NCI-H2107 treated with DMSO at 0.1 percent for 48 hours (cell line): ENCODE data around the gene TNRC6C.
"Not testable (repeated sequence)": the region's sequence is repeated elsewhere in the genome, so short reads cannot be mapped to it uniquely, and the experiment has no call there.

Experiments used
- DNase-seq: peaks from one replicate; lab custom pipeline; 2025; ENCODE audit not compliant: unreplicated experiment; lab: John Stamatoyannopoulos, UW

The TNRC6C gene

GRCh38 chr17:78133971-78134898, 175.7 kb downstream of the TNRC6C start:
- DNase-seq = no peak

- no peak for DNase-seq
Measured at GRCh38 chr17:78134899-78135385, 176.4 kb downstream of the TNRC6C start.

GRCh38 chr17:78135858-78136500, 177.5 kb downstream of the TNRC6C start:
- DNase-seq = no peak

GRCh38 chr17:78137392-78138203, 179.1 kb downstream of the TNRC6C start:
- no peak for DNase-seq

- no peak for DNase-seq
Measured at GRCh38 chr17:78138204-78139060, 179.9 kb downstream of the TNRC6C start.

GRCh38 chr17:78139861-78140168, 181.3 kb downstream of the TNRC6C start:
- not testable (repeated sequence) for DNase-seq

GRCh38 chr17:78140169-78141051, 181.9 kb downstream of the TNRC6C start:
- DNase-seq = no peak

- DNase-seq = no peak
Measured at GRCh38 chr17:78141437-78142118, 183.1 kb downstream of the TNRC6C start.

- DNase-seq = no peak
Measured at GRCh38 chr17:78142119-78142861, 183.8 kb downstream of the TNRC6C start.

GRCh38 chr17:78143214-78144146, 185.0 kb downstream of the TNRC6C start:
- DNase-seq = no peak

GRCh38 chr17:78144147-78144719, 185.7 kb downstream of the TNRC6C start:
- DNase-seq = no peak

GRCh38 chr17:78144736-78145641, 186.5 kb downstream of the TNRC6C start:
- DNase-seq = no peak

GRCh38 chr17:78146471-78146869, 188.0 kb downstream of the TNRC6C start:
- no peak for DNase-seq

- DNase-seq = no peak
Measured at GRCh38 chr17:78146881-78147280, 188.4 kb downstream of the TNRC6C start.

GRCh38 chr17:78147315-78147998, 189.0 kb downstream of the TNRC6C start:
- DNase-seq = no peak
